K562 (cell line): ENCODE data around the gene HEATR1. TPM values are rescaled to one million over a fixed set of nuclear protein-coding genes. Genes with fewer than 3 reads are reported as not detected.

Experiments
- FOXK1 ChIP-seq: sonication (generic); formaldehyde crosslinking; IDR thresholded peaks from 2 replicates; pipeline ENCODE4 v1.8.0; 2022; ENCODE audit warnings: missing genetic modification reagents, mild to moderate bottlenecking, borderline replicate concordance
- GTF2A2 ChIP-seq: IDR thresholded peaks from 2 replicates; pipeline ENCODE4 v1.6.1; 2016; ENCODE audit warnings: mild to moderate bottlenecking, missing genetic modification characterization, missing compliant biosample characterization
- HNRNPLL ChIP-seq: fragments of 200-400 bp; formaldehyde crosslinking; IDR thresholded peaks from 2 replicates; pipeline ENCODE4 v1.6.1; 2017; ENCODE audit warnings: low read length, low read depth, mild to moderate bottlenecking; ENCODE audit not compliant: poor library complexity, severe bottlenecking
- MAZ ChIP-seq, 2 experiments: fragments of 450-650 bp in 1 of 2; sonication (generic) in 1 of 2; formaldehyde crosslinking; IDR thresholded peaks in 1 of 2; conservative IDR thresholded peaks in 1 of 2; 2 replicates each; pipeline versions ENCODE4 v1.4.0 to v1.5.0; 2020; ENCODE audit warnings: mild to moderate bottlenecking in 1 of 2, missing genetic modification reagents in 1 of 2
- POLR2A ChIP-seq: fragments of 450-650 bp; conservative IDR thresholded peaks from 2 replicates; pipeline ENCODE4 v1.6.1; 2016
- ZKSCAN8 ChIP-seq: fragments of 200-800 bp; sonication (Bioruptor generic); IDR thresholded peaks from 2 replicates; pipeline ENCODE4 v1.6.1; 2016; ENCODE audit warnings: missing genetic modification characterization, missing compliant biosample characterization
- ZNF174 ChIP-seq: fragments of 250-450 bp; sonication (Bioruptor Pico); IDR thresholded peaks from 2 replicates; pipeline ENCODE4 v1.4.0; 2020; ENCODE audit warnings: mild to moderate bottlenecking
- ZNF431 ChIP-seq: sonication (generic); formaldehyde crosslinking; IDR thresholded peaks from 2 replicates; pipeline ENCODE4 v1.8.0; 2022; ENCODE audit warnings: mild to moderate bottlenecking, missing genetic modification reagents
- polyA plus RNA-seq, 8 experiments: library from polyadenylated mRNA; depleted of rRNA in 4 of 8; stranded (reverse) in 5 of 8; unstranded in 3 of 8; fragments of >200 nt; fragmentation: Nextera tagmentation in 2 of 8; fragmentation: Illumina TruSeq in 1 of 8; extraction: Ambion mirVana in 2 of 8; extraction: Trizol in 1 of 8; gene quantifications; 2 replicates each; pipeline versions ENCODE4 v1.2.1 to v1.2.3, GENCODE V29; 2011 to 2014; ENCODE audit warnings: inconsistent platforms in 1 of 8, missing spikeins in 1 of 8
- total RNA-seq, 7 experiments: library from RNA; depleted of rRNA in 6 of 7; stranded (reverse); fragments of >200 nt in 6 of 7; fragmentation: Illumina TruSeq in 2 of 7; extraction: Trizol in 2 of 7; gene quantifications; 2 replicates each; pipeline versions ENCODE4 v1.2.1 to v1.2.3, GENCODE V29; 2011 to 2021; ENCODE audit warnings: low replicate concordance in 1 of 7
- TF ChIP-seq, protein P1 (sequence below): fragments of 200-800 bp; sonication (Bioruptor generic); IDR thresholded peaks from 2 replicates; pipeline ENCODE4 v1.6.1; 2017; ENCODE audit warnings: missing genetic modification characterization, missing compliant biosample characterization
- TF ChIP-seq, protein P2 (sequence below): fragments of 250-450 bp; sonication (Bioruptor Pico); IDR thresholded peaks from 2 replicates; pipeline ENCODE4 v1.5.0; 2020; ENCODE audit warnings: mild to moderate bottlenecking, borderline replicate concordance
- TF ChIP-seq, protein P3 (sequence below): IDR thresholded peaks from 2 replicates; pipeline ENCODE4 v1.6.1; 2012; ENCODE audit warnings: low read depth, low read length, improper control_type of control experiment, borderline replicate concordance

The HEATR1 gene
- total and polyA plus RNA-seq, 9 of the 15 experiments (the other 6 are each of a cell fraction or from before 2014, with no cell fraction given) = 28.3 to 108 (median 50.9) TPM

DNA sequence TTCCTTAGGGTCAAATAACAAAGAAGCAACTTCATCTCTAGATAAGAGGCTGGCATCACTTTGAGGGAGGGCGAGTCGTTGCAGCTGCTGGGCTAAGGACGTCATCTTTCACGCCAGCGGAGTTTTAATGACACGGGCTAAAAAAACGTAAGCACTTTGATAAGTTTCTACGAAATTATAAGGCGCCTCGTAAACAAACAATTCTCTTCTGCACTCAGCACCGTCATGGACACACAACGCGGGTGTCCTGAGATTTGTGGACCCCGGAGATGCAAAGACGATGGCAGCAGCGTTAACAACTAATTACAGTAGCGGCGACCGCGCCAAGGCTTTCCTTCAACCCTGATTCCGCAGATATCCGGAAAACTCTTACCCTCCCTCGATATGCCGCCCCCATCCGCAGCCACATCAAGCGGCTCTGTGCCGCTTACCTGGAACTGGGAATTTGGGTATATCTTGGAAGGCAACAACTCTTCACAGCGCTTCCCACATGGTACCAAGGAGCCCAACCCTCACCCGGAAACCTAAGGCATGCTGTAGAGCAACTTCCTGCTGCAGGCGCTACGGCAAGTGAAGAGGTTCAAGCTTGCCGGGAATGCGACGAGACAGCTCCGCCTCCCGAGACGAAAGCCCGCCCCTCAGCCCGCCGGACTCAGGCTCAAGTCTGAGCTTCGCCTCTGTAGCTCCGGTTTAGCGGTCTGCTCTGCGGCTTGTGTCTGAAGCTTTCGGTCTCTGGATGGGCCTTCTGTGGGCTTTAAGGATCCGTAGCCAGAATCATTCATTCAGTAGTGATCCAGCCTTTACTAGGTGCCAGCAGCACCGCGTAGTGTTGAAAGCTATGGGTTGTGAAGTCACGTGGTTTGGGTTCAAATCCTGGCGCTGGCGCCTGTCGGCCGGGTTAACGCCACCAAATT, at the start of gene HEATR1 (continued):
- TF ChIP-seq, protein P1, sequence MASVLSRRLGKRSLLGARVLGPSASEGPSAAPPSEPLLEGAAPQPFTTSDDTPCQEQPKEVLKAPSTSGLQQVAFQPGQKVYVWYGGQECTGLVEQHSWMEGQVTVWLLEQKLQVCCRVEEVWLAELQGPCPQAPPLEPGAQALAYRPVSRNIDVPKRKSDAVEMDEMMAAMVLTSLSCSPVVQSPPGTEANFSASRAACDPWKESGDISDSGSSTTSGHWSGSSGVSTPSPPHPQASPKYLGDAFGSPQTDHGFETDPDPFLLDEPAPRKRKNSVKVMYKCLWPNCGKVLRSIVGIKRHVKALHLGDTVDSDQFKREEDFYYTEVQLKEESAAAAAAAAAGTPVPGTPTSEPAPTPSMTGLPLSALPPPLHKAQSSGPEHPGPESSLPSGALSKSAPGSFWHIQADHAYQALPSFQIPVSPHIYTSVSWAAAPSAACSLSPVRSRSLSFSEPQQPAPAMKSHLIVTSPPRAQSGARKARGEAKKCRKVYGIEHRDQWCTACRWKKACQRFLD (CRISPR knock-in tag) = peak; percentile 62; the same call in 1 of the 2 replicates
- TF ChIP-seq, protein P2, sequence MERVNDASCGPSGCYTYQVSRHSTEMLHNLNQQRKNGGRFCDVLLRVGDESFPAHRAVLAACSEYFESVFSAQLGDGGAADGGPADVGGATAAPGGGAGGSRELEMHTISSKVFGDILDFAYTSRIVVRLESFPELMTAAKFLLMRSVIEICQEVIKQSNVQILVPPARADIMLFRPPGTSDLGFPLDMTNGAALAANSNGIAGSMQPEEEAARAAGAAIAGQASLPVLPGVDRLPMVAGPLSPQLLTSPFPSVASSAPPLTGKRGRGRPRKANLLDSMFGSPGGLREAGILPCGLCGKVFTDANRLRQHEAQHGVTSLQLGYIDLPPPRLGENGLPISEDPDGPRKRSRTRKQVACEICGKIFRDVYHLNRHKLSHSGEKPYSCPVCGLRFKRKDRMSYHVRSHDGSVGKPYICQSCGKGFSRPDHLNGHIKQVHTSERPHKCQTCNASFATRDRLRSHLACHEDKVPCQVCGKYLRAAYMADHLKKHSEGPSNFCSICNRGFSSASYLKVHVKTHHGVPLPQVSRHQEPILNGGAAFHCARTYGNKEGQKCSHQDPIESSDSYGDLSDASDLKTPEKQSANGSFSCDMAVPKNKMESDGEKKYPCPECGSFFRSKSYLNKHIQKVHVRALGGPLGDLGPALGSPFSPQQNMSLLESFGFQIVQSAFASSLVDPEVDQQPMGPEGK (CRISPR knock-in tag) = 0 out of 2 replicates have a peak, but pooled peaks have one; percentile 48
- TF ChIP-seq POLR2A = peak; percentile 94
- TF ChIP-seq ZNF431 (CRISPR knock-in tag) = 0 out of 2 replicates have a peak, but pooled peaks have one; percentile 61
- peak; percentile 1 to 82; a peak in 2 of 4 replicates for TF ChIP-seq MAZ (CRISPR knock-in tag; conservative IDR thresholded peaks at IDR 0.05 in 1 of 2, IDR thresholded peaks at IDR 0.05 in 1 of 2)
- TF ChIP-seq, protein P3, sequence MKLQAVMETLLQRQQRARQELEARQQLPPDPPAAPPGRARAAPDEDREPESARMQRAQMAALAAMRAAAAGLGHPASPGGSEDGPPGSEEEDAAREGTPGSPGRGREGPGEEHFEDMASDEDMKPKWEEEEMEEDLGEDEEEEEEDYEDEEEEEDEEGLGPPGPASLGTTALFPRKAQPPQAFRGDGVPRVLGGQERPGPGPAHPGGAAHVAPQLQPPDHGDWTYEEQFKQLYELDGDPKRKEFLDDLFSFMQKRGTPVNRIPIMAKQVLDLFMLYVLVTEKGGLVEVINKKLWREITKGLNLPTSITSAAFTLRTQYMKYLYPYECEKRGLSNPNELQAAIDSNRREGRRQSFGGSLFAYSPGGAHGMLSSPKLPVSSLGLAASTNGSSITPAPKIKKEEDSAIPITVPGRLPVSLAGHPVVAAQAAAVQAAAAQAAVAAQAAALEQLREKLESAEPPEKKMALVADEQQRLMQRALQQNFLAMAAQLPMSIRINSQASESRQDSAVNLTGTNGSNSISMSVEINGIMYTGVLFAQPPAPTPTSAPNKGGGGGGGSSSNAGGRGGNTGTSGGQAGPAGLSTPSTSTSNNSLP = no peak
- peak; percentile 65; the same call in 1 of the 2 replicates for TF ChIP-seq ZKSCAN8 (CRISPR knock-in tag)
- no peak for TF ChIP-seq GTF2A2
- TF ChIP-seq ZNF174 (CRISPR knock-in tag) = no peak
- TF ChIP-seq FOXK1 (CRISPR knock-in tag) = peak; percentile 67; the same call in 1 of the 2 replicates
- TF ChIP-seq HNRNPLL = peak; percentile 46
